Heart left ventricle (tissue), 16 donors: ENCODE data around the gene KIAA1217. TPM values are rescaled to one million over a fixed set of nuclear protein-coding genes. Genes with fewer than 3 reads are reported as not detected.
A peak's percentile ranks its signal among the peaks of the same experiment; 100 is the strongest.
"Not testable (repeated sequence)": the region's sequence is repeated elsewhere in the genome, so short reads cannot be mapped to it uniquely, and the experiment has no call there.

Experiments used
- ATAC-seq, 4 donors: fragments of 200-7000 bp; cut with Tn5 transposase; one replicate each; pipeline ENCODE4 v1.9.1; 2020 to 2022; ENCODE audit warnings: moderate library complexity in 4 of 4, mild to moderate bottlenecking in 3 of 4, moderate number of reproducible peaks in 1 of 4
- DNase-seq, 5 donors: peaks; one replicate each; pipeline ENCODE4 v3.0.0-alpha.2; 2020
- H3K27ac ChIP-seq, 12 donors: fragments of 200-600 bp; sonication (generic) in 4 of 12; one replicate each; pipeline versions ENCODE4 v1.5.0 to v1.8.0; 2016 to 2022; ENCODE audit warnings: mild to moderate bottlenecking in 2 of 12
- H3K27me3 ChIP-seq, 9 donors: fragments of 200-600 bp; sonication (generic) in 2 of 9; one replicate each; pipeline versions ENCODE4 v1.5.1 to v1.8.0; 2016 to 2022; ENCODE audit warnings: mild to moderate bottlenecking in 3 of 9
- H3K36me3 ChIP-seq, 9 donors: fragments of 200-600 bp; sonication (generic) in 2 of 9; one replicate each; pipeline versions ENCODE4 v1.5.0 to v1.8.0; 2018 to 2022; ENCODE audit warnings: mild to moderate bottlenecking in 2 of 9
- H3K4me1 ChIP-seq, 12 donors: fragments of 200-600 bp; sonication (generic) in 4 of 12; one replicate each; pipeline versions ENCODE4 v1.5.0 to v1.8.0; 2016 to 2022; ENCODE audit warnings: mild to moderate bottlenecking in 3 of 12
- H3K4me3 ChIP-seq, 12 donors: fragments of 200-600 bp; sonication (generic) in 4 of 12; one replicate each; pipeline versions ENCODE4 v1.5.0 to v1.8.0; 2017 to 2022; ENCODE audit warnings: mild to moderate bottlenecking in 9 of 12, moderate library complexity in 4 of 12
- H3K9me3 ChIP-seq, 12 donors: fragments of 200-600 bp; sonication (generic) in 4 of 12; one replicate each; pipeline versions ENCODE4 v1.5.0 to v1.8.0; 2016 to 2022; ENCODE audit warnings: mild to moderate bottlenecking in 1 of 12
- POLR2A ChIP-seq, 2 donors: fragments of 450-650 bp; IDR thresholded peaks; one replicate each; pipeline ENCODE4 v1.6.1; 2017; ENCODE audit warnings: antibody characterized with exemption in 2 of 2, mild to moderate bottlenecking in 2 of 2, moderate library complexity in 2 of 2
- WGBS, 4 donors: extraction: QIAGEN DNeasy Blood & Tissue Kit in 2 of 4; methylation state at CpG; one replicate each; pipeline versions ENCODE4 v1.1.5 to v1.1.7; 2013 to 2018; 5-methylcytosine and 5-hydroxymethylcytosine counted together
- intact Hi-C, 10 donors: fragments of 100-400 bp; cut with DNase I; formaldehyde crosslinking; loops; one replicate each; pipeline versions ENCODE4 v1.11.1 to v1.14.2; 2022
- polyA plus RNA-seq, 2 donors: library from polyadenylated mRNA; stranded (reverse); fragments of 200-250 nt; gene quantifications; one replicate each; pipeline ENCODE4 v1.2.3, GENCODE V29; 2013
- total RNA-seq, 9 donors: library from RNA; depleted of rRNA in 2 of 9; stranded (reverse); fragments of >200 nt in 2 of 9; fragmentation: NEBNext Ultra II Directional in 3 of 9; extraction: Animal tissue kit (Norgen Biotek cat#: 25700) in 3 of 9; gene quantifications; one replicate each; pipeline versions ENCODE4 v1.1.0 to v1.2.4, GENCODE V29; 2016 to 2023
- TF ChIP-seq, protein P1 (sequence below), 12 donors: fragments of 200-600 bp; sonication (generic) in 4 of 12; IDR thresholded peaks; one replicate each; pipeline versions ENCODE4 v1.5.0 to v1.8.0; 2018 to 2022; ENCODE audit warnings: antibody characterized with exemption in 12 of 12, mild to moderate bottlenecking in 5 of 12
- donor health status: ischemic (EF 13 %, LVEDD 7.1; RV severe dilation, severe dysfunction).
- donor health status: healthy with polysubstance abuse.
- donor health status: DM: no; HTN: yes; CAD: no.
- donor health status: DM: no; HTN: no; CAD: no.
- donor health status: ischemic (EF 25% LVEDD 6.9; RV normal size, moderate dysfunction).
- donor health status: ischemic (EF 25% LVEDD 5.7; RV mildly dilated, moderate dysfunction).
- donor health status: healthy.
- donor health status: DM: yes; HTN: yes; CAD: no.
- donor health status: ischemic (EF 35%, LVEDD 5.7; RV mildly dilated, moderate dysfunction).
- donor health status: nonischemic (EF 11% LVEDD 7.7; RV severe dilation, severe dysfunction).
- donor health status: DM: yes; HTN: yes; CAD: no.
- donor health status: PGD.
- donor health status: ischemic (EF 29% LVEDD 5.4; RV normal size, mild dysfunction).
- donor health status: nonischemic (EF 23%, LVEDD 6.1; RV moderate dilation, normal function).

Gene KIAA1217
- total and polyA plus RNA-seq, 11 donors: 12.7 to 66.7 (median 33.5) TPM

DNA sequence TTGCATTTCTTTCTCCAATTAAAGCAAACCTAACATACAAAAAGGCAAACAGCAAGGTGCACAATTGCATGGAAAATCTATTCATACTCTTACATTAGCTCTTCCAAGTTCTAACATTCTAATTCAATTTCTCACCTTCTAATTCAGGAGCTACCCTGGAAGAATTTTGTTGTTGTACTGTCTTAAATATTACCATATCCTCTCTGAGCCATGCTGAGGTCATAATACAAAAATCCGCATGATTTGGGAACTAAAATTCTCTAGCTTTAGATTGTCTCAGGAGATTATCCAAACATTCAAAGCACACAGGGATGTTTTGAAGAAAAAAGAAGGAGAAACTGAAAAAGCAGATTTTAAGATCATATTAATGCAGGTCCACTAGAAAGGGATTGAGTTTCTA is 229.9 kb downstream of the KIAA1217 start:
- no peak for TF ChIP-seq POLR2A (IDR thresholded peaks at IDR 0.05)
- TF ChIP-seq, protein P1, sequence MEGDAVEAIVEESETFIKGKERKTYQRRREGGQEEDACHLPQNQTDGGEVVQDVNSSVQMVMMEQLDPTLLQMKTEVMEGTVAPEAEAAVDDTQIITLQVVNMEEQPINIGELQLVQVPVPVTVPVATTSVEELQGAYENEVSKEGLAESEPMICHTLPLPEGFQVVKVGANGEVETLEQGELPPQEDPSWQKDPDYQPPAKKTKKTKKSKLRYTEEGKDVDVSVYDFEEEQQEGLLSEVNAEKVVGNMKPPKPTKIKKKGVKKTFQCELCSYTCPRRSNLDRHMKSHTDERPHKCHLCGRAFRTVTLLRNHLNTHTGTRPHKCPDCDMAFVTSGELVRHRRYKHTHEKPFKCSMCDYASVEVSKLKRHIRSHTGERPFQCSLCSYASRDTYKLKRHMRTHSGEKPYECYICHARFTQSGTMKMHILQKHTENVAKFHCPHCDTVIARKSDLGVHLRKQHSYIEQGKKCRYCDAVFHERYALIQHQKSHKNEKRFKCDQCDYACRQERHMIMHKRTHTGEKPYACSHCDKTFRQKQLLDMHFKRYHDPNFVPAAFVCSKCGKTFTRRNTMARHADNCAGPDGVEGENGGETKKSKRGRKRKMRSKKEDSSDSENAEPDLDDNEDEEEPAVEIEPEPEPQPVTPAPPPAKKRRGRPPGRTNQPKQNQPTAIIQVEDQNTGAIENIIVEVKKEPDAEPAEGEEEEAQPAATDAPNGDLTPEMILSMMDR (IDR thresholded peaks at IDR 0.05): no peak
- DNase-seq (no peak), ATAC-seq (no peak)
- no peak overlapping the region for H3K27ac ChIP-seq
- H3K9me3 ChIP-seq: no peaks in the 10 kb centered on the region
- no peaks in the 10 kb centered on the region for H3K27me3 ChIP-seq
- peaks cover 0 to 68% (median 13%) of the 10 kb centered on the region in 9 donors for H3K36me3 ChIP-seq
- intact Hi-C loops: no loop called here
- 85 to 90% (median 87%) methylated on average over 1 of the region's 1 CpG for WGBS, 4 donors
- peaks cover 0 to 8% (median 1%) of the 10 kb centered on the region in 12 donors for H3K4me1 ChIP-seq
- H3K4me3 ChIP-seq: no peak overlapping the region

DNA sequence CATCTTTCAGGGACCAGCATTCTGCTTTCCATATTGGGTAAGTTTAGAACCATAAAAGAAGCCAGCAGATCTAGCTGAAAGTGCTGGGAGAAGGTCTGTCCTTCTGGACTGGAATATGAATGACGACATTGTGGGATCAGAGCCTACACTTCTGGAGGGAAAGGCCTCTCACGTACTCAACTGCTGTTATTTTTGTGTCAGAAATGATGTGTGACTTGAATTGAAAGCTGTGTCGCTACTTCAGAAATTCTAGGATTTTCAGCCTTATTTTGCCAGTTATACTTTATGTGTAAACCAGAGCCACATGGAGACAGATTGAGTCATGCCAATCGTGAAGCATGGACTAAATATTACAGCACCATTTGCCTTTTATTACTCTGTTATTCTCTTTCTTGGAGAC is 231.0 kb downstream of the KIAA1217 start:
- 82 to 88% (median 85%) methylated on average over 4 of the region's 4 CpGs for WGBS, 4 donors

DNA sequence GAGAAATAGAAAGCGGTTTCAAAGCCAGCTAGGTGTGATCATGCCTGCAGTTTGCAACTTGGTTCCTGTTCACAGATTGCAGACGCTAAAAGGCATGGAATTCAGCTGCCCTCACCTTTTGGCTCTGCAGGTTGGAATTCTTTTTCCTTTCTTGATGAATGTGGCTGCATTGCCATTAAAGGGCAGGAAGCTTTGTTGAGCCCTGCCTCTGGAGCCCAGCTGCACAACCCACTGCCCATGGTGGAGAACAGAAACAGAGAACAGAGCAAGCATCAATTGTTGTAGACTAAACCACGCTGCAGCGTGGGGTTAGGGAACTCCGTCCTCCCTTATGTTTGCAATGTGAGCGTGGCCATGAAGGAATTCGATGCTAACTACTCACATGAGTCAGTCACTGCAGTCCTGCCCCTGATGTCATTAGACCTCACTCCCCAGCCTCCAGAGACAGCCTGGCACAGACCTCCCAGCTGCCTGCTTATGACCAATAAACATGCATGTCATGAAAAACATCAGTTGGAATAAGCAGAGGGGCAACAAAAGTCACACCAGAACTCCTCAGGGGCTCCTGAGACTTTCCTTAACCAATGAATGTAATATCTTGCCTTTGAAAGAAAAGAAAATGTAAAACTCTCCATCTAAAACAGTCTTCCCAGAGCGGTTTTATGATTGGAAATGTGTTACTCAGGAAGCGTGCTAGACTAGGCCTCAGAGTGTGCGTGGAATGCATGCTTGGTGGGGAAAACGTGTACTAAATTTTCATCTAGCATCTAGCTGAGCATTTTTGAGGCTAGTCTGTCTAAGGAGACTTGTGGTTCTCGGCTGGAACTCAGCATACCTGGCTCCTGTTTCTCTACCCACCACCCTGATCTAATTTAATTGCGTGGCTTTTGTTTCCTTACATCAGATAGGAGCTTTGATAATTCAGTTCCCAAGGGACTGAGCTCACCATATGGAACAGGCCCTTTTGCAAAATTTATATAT is 232.2 kb downstream of the KIAA1217 start:
- Histone ChIP-seq H3K9me3 (no peaks in the 10 kb centered on the region), H3K27me3 (no peaks in the 10 kb centered on the region), H3K27ac (no peak overlapping the region), H3K36me3 (peaks cover 0 to 48% (median 13%) of the 10 kb centered on the region in 9 donors), H3K4me1 (peaks cover 0 to 18% (median 3%) of the 10 kb centered on the region in 12 donors), H3K4me3 (no peak overlapping the region)
- DNase-seq (no peak), ATAC-seq (no peak)
- WGBS, 4 donors: 92 to 94% (median 92%) methylated on average over 12 to 13 of the region's 13 CpGs
- intact Hi-C loops: no loop called here
- no peak for TF ChIP-seq POLR2A (IDR thresholded peaks at IDR 0.05)
- TF ChIP-seq, protein P1 (IDR thresholded peaks at IDR 0.05): no peak

More for the DNA sequence above, 231.0 kb downstream of the KIAA1217 start:
- ATAC-seq: peak in 2 of 4 donors; percentile 38 to 47
- no peaks in the 10 kb centered on the region for H3K9me3 ChIP-seq
- peaks cover 0 to 18% (median 3%) of the 10 kb centered on the region in 12 donors for H3K4me1 ChIP-seq
- H3K27ac ChIP-seq: no peak overlapping the region
- H3K36me3 ChIP-seq: peaks cover 0 to 59% (median 13%) of the 10 kb centered on the region in 9 donors
- no peaks in the 10 kb centered on the region for H3K27me3 ChIP-seq
- TF ChIP-seq POLR2A (IDR thresholded peaks at IDR 0.05): no peak
- TF ChIP-seq, protein P1 (IDR thresholded peaks at IDR 0.05): no peak
- intact Hi-C loops: no loop called here
- no peak for DNase-seq
- H3K4me3 ChIP-seq: no peak overlapping the region

DNA sequence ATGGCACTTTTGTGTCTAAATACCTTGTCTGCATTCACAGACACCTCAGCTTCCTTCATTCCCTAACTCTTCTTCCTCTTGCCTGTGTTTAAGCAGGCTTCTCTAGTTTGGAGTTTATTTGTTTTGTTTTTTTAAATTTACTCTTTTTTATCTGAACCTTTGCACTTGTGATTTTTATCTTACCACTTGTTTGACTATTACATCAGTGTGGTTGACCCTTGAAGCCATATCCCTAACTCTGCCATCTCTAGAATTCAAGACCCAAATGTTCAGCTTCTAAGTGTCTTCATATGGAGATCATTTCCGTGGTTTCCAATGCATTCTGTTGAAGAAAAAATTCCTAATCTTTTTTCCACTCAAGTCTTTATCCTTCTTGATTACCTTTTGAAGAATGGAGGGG is 233.3 kb downstream of the KIAA1217 start:
- H3K4me3 ChIP-seq: no peak overlapping the region
- 88 to 97% (median 92%) methylated on average over 1 of the region's 1 CpG for WGBS, 4 donors
- intact Hi-C loops: no loop called here

DNA sequence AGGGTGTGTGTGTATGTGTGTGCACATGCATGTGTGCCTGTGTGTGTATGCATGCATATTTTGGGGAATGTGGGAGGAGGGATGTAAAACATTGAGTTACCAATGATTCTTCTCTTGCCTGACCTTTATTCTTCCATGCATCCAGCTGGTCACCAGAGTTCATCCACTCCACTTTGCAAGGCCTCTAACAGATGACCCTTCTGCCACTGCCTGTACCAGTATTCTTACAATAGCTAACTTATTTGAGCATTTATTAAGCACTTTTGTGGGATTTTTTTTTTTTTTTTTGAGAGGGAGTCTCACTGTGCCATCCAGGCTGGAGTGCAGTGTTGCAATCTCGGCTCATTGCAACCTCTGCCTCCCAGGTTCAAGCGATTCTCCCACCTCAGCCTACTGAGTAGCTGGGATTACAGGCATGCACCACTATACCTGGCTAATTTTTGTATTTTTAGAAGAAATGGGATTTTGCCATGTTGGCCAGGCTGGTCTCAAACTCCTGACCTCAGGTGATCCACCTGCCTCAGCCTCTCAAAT is 233.8 kb downstream of the KIAA1217 start:
- Histone ChIP-seq H3K4me1 (peaks cover 0 to 26% (median 3%) of the 10 kb centered on the region in 12 donors), H3K36me3 (peaks cover 0 to 37% (median 10%) of the 10 kb centered on the region in 9 donors)
- H3K9me3 ChIP-seq, ATAC-seq, H3K27ac ChIP-seq, H3K4me3 ChIP-seq, DNase-seq, H3K27me3 ChIP-seq, intact Hi-C loops: not testable (repeated sequence)
- 94 to 99% (median 98%) methylated on average over 2 of the region's 2 CpGs for WGBS, 4 donors

More for the DNA sequence above, 233.3 kb downstream of the KIAA1217 start:
- Histone ChIP-seq H3K36me3 (peaks cover 0 to 41% (median 11%) of the 10 kb centered on the region in 9 donors), H3K4me1 (peaks cover 0 to 24% (median 3%) of the 10 kb centered on the region in 12 donors), H3K27ac (no peak overlapping the region), H3K27me3 (no peaks in the 10 kb centered on the region), H3K9me3 (no peaks in the 10 kb centered on the region)
- ATAC-seq (no peak), DNase-seq (no peak)
- TF ChIP-seq POLR2A (IDR thresholded peaks at IDR 0.05): no peak
- TF ChIP-seq, protein P1 (IDR thresholded peaks at IDR 0.05): no peak
